H1 (cell line): ENCODE results near the gene KRT80. TPM values are rescaled to one million over a fixed set of nuclear protein-coding genes. Genes with fewer than 3 reads are reported as not detected.

Source experiments
- CTCF ChIA-PET: fragments of 300-600 bp; sonication (Branson Sonifier 250); formaldehyde crosslinking; loops from one replicate; lab custom pipeline; 2021; ENCODE audit not compliant: partially characterized antibody; lab: Charles Lee
- POLR2A ChIA-PET: fragments of 300-600 bp; sonication (Branson Sonifier 250); formaldehyde crosslinking; loops from one replicate; lab custom pipeline; 2021; ENCODE audit warnings: inconsistent platforms; ENCODE audit not compliant: partially characterized antibody; lab: Charles Lee
- DNase-seq, 2 experiments: peaks; one replicate each; pipeline versions ENCODE4 v3.0.0 to v3.0.0-alpha.2; 2010 to 2022; ENCODE audit warnings: low spot score in 2 of 2, low read depth in 1 of 2, mixed read lengths in 1 of 2
- FAIRE-seq: peaks from 2 replicates; lab custom pipeline; 2011; peaks lifted over from hg19 to GRCh38; lab: Jason Lieb, UNC
- H2AFZ ChIP-seq: 2 replicates; pipeline ENCODE4 v1.8.1; 2012; ENCODE audit warnings: low read length, inconsistent platforms
- H2AK5ac ChIP-seq: 2 replicates; pipeline ENCODE4 v1.6.1; 2013; ENCODE audit warnings: low read depth, low read length
- H2BK120ac ChIP-seq: replicated peaks from 2 replicates; pipeline ENCODE3; 2013; ENCODE audit warnings: low read depth, low read length, inconsistent platforms
- H2BK12ac ChIP-seq: 2 replicates; pipeline ENCODE4 v1.6.1; 2013; ENCODE audit warnings: low read depth, low read length
- H2BK15ac ChIP-seq: 2 replicates; pipeline ENCODE4 v1.6.1; 2013; ENCODE audit warnings: low read length
- H2BK20ac ChIP-seq: 2 replicates; pipeline ENCODE4 v1.6.1; 2013; ENCODE audit warnings: low read length
- H2BK5ac ChIP-seq: 2 replicates; pipeline ENCODE4 v1.6.1; 2013; ENCODE audit warnings: low read depth, low read length
- H3K14ac ChIP-seq: 2 replicates; pipeline ENCODE4 v1.6.1; 2013; ENCODE audit warnings: inconsistent platforms; ENCODE audit not compliant: insufficient read length
- H3K18ac ChIP-seq: 2 replicates; pipeline ENCODE4 v1.6.1; 2013; ENCODE audit warnings: low read length; ENCODE audit errors: extremely low read depth
- H3K23ac ChIP-seq: 2 replicates; pipeline ENCODE4 v1.6.1; 2013; ENCODE audit warnings: inconsistent platforms; ENCODE audit not compliant: insufficient read length
- H3K23me2 ChIP-seq: 2 replicates; pipeline ENCODE4 v1.6.1; 2013; ENCODE audit warnings: low read depth, low read length
- H3K27ac ChIP-seq: 2 replicates; pipeline ENCODE4 v1.6.1; 2011; ENCODE audit warnings: low read depth, low read length, inconsistent platforms
- H3K27me3 ChIP-seq, 4 experiments: replicated peaks in 1 of 4; 1 replicate in 1 of 4; 2 replicates in 3 of 4; pipeline versions ENCODE4 v1.6.1 to v1.8.1; 2011 to 2013; ENCODE audit warnings: low read length in 3 of 4, mild to moderate bottlenecking in 3 of 4, inconsistent platforms in 2 of 4, mixed read lengths in 2 of 4, moderate library complexity in 1 of 4; ENCODE audit not compliant: control insufficient read depth in 3 of 4, insufficient read depth in 3 of 4; ENCODE audit errors: extremely low read depth in 1 of 4
- H3K36me3 ChIP-seq, 4 experiments: 2 replicates each; pipeline versions ENCODE4 v1.6.1 to v1.8.1; 2011 to 2013; ENCODE audit warnings: mild to moderate bottlenecking in 4 of 4, low read length in 3 of 4, moderate library complexity in 2 of 4, control low read depth in 1 of 4, inconsistent platforms in 1 of 4; ENCODE audit not compliant: insufficient read depth in 4 of 4, control insufficient read depth in 2 of 4
- H3K4ac ChIP-seq: replicated peaks from 2 replicates; pipeline ENCODE3; 2013; ENCODE audit warnings: low read length, low read depth, mixed read lengths, inconsistent platforms; ENCODE audit not compliant: insufficient read length
- H3K4me1 ChIP-seq, 4 experiments: replicated peaks in 1 of 4; 1 replicate in 1 of 4; 2 replicates in 3 of 4; pipeline versions ENCODE4 v1.6.1 to v1.8.1; 2011 to 2013; ENCODE audit warnings: low read length in 3 of 4, inconsistent platforms in 2 of 4, mixed read lengths in 1 of 4; ENCODE audit not compliant: insufficient read depth in 4 of 4, control insufficient read depth in 3 of 4
- H3K4me2 ChIP-seq, 2 experiments: 2 replicates each; pipeline versions ENCODE4 v1.6.1 to v1.8.1; 2011 to 2013; ENCODE audit warnings: low read depth in 2 of 2, low read length in 2 of 2, control low read depth in 1 of 2, inconsistent platforms in 1 of 2, mild to moderate bottlenecking in 1 of 2; ENCODE audit not compliant: insufficient read depth in 1 of 2
- H3K4me3 ChIP-seq, 4 experiments: fragments of 200-600, 300-600 bp in 1 of 4; sonication (generic), shearing (Covaris generic), sonication (Bioruptor Twin) in 1 of 4; 2 replicates each; pipeline versions ENCODE4 v1.5.1 to v1.8.1; 2011 to 2016; ENCODE audit warnings: low read length in 4 of 4, low read depth in 3 of 4, control low read depth in 2 of 4, inconsistent platforms in 2 of 4, mild to moderate bottlenecking in 2 of 4, mixed read lengths in 1 of 4, moderate library complexity in 1 of 4; ENCODE audit not compliant: insufficient read depth in 2 of 4; ENCODE audit errors: extremely low read depth in 1 of 4
- H3K56ac ChIP-seq: replicated peaks from 2 replicates; pipeline ENCODE3; 2013; ENCODE audit warnings: low read depth, mild to moderate bottlenecking, mixed read lengths, low read length, inconsistent platforms; ENCODE audit not compliant: insufficient read length
- H3K79me1 ChIP-seq: 2 replicates; pipeline ENCODE4 v1.6.1; 2013; ENCODE audit warnings: low read depth, low read length, control low read depth
- H3K79me2 ChIP-seq, 2 experiments: 2 replicates each; pipeline versions ENCODE4 v1.6.1 to v1.8.1; 2012 to 2013; ENCODE audit warnings: low read length in 2 of 2, mild to moderate bottlenecking in 2 of 2, inconsistent platforms in 1 of 2; ENCODE audit not compliant: insufficient read depth in 2 of 2, control insufficient read depth in 1 of 2
- H3K9ac ChIP-seq, 4 experiments: replicated peaks in 1 of 4; 1 replicate in 1 of 4; 2 replicates in 3 of 4; pipeline versions ENCODE4 v1.6.1 to v1.8.1; 2011 to 2013; ENCODE audit warnings: low read depth in 3 of 4, low read length in 3 of 4, control low read depth in 2 of 4, mild to moderate bottlenecking in 2 of 4, moderate library complexity in 2 of 4, inconsistent platforms in 1 of 4; ENCODE audit errors: extremely low read depth in 1 of 4
- H3K9me3 ChIP-seq, 2 experiments: 2 replicates each; pipeline versions ENCODE4 v1.6.1 to v1.8.1; 2012 to 2013; ENCODE audit warnings: mild to moderate bottlenecking in 2 of 2, moderate library complexity in 2 of 2, control low read depth in 1 of 2, inconsistent platforms in 1 of 2, low read depth in 1 of 2, low read length in 1 of 2, mixed read lengths in 1 of 2; ENCODE audit not compliant: insufficient read depth in 2 of 2
- H4K20me1 ChIP-seq, 2 experiments: replicated peaks in 1 of 2; 2 replicates each; pipeline versions ENCODE3 to v1.8.1; 2011 to 2013; ENCODE audit warnings: inconsistent platforms in 2 of 2, low read length in 2 of 2, mild to moderate bottlenecking in 1 of 2; ENCODE audit not compliant: insufficient read depth in 2 of 2, control insufficient read depth in 1 of 2
- H4K5ac ChIP-seq: 2 replicates; pipeline ENCODE4 v1.6.1; 2013; ENCODE audit warnings: low read length, low read depth, mixed read lengths, inconsistent platforms; ENCODE audit not compliant: insufficient read length
- H4K8ac ChIP-seq: 2 replicates; pipeline ENCODE4 v1.8.0; 2013; ENCODE audit warnings: mild to moderate bottlenecking, moderate library complexity, low read length, inconsistent platforms; ENCODE audit not compliant: insufficient read depth; ENCODE audit errors: extremely low read depth
- H4K91ac ChIP-seq: replicated peaks from 2 replicates; pipeline ENCODE3; 2013; ENCODE audit warnings: low read length, mixed read lengths, inconsistent platforms; ENCODE audit not compliant: insufficient read length
- BCL11A ChIP-seq, 2 experiments: IDR thresholded peaks; one replicate each; pipeline ENCODE4 v1.6.1; 2011; ENCODE audit warnings: low read depth in 2 of 2, low read length in 2 of 2, mild to moderate bottlenecking in 2 of 2
- EP300 ChIP-seq, 2 experiments: IDR thresholded peaks; 1 replicate in 1 of 2; 2 replicates in 1 of 2; pipeline ENCODE4 v1.6.1; 2011 to 2012; ENCODE audit warnings: low read depth in 2 of 2, low read length in 2 of 2, mild to moderate bottlenecking in 2 of 2, borderline replicate concordance in 1 of 2, inconsistent platforms in 1 of 2, moderate library complexity in 1 of 2
- MAX ChIP-seq: IDR thresholded peaks from 2 replicates; pipeline ENCODE4 v1.6.1; 2012; ENCODE audit warnings: inconsistent platforms
- WGBS, 2 experiments: shearing (Covaris generic) in 1 of 2; methylation state at CpG; one replicate each; pipeline versions ENCODE4 v1.1.6 to v1.1.7; 2013 to 2015; ENCODE audit warnings: low lambda C conversion rate in 2 of 2, mixed read lengths in 2 of 2, inconsistent platforms in 1 of 2, low coverage in 1 of 2, missing lambda C conversion rate in 1 of 2; ENCODE audit not compliant: insufficient replicate concordance in 2 of 2, insufficient coverage in 1 of 2, insufficient read length in 1 of 2; ENCODE audit errors: extremely low coverage in 1 of 2, missing lambda C conversion rate in 1 of 2; 5-methylcytosine and 5-hydroxymethylcytosine counted together
- polyA plus RNA-seq, 7 experiments: library from polyadenylated mRNA; depleted of rRNA in 3 of 7; stranded (reverse) in 5 of 7; unstranded in 2 of 7; fragments of >200 nt in 5 of 7; fragments of 200-250 nt in 2 of 7; gene quantifications; 1 replicate in 5 of 7; 2 replicates in 1 of 7; 4 replicates in 1 of 7; pipeline versions ENCODE4 v1.2.1 to v1.2.3, GENCODE V29; 2011 to 2013; ENCODE audit warnings: missing spikeins in 2 of 7, mixed read lengths in 2 of 7
- total RNA-seq: library from RNA; stranded (reverse); fragmentation: NEBNext Ultra II Directional; extraction: Animal tissue kit (Norgen Biotek cat#: 25700); gene quantifications from 2 replicates; pipeline ENCODE4 v1.2.1, GENCODE V29; 2021

Gene KRT80
- total and polyA plus RNA-seq, 2 of the 8 experiments (the other 6 are each of a cell fraction or from before 2014, with no cell fraction given): 0.05 TPM; not detected in 1

DNA sequence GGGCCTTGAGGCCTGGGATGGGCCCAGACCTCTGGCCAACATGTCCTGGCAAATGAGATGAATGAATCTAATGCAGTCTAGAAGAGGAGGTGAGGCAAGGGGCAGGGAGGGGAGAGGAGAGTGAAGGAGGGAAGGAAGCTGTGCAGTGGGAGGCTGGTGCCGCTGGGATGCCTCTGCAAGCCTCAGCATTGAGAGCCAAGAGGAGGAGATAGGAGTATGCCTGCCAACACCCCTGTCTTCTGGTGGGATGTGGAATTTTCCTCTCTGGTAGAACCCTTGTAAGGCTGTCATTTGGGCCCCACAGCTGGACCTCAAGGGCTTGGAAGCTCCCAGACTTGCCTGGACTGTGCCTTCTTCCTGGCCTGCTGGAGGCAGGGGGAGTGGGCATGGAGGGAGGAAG is 21.9 kb downstream of the KRT80 start:
- FAIRE-seq (no peak), DNase-seq (no peak)
- Histone ChIP-seq H3K79me1 (no peaks in the 10 kb centered on the region), H4K20me1 (no peaks in the 10 kb centered on the region), H2BK15ac (no peak overlapping the region), H3K79me2 (no peaks in the 10 kb centered on the region), H4K91ac (no peak overlapping the region), H4K5ac (no peak overlapping the region), H3K4me3 (no peak overlapping the region), H3K23ac (no peak overlapping the region), H3K36me3 (no peaks in the 10 kb centered on the region), H3K27ac (no peak overlapping the region), H3K4me1 (peaks cover 0 to 3% (median 0%) of the 10 kb centered on the region in 4 experiments; a peak in 1 of 7 replicates), H3K18ac (no peak overlapping the region), H2BK20ac (no peak overlapping the region), H2BK12ac (no peak overlapping the region), H3K4me2 (no peak overlapping the region), H3K9me3 (no peaks in the 10 kb centered on the region), H3K23me2 (no peaks in the 10 kb centered on the region), H4K8ac (0 out of 2 replicates have a peak overlapping the region, but pooled peaks have one; percentile 29), H2AFZ (no peak overlapping the region), H3K56ac (no peak overlapping the region), H2AK5ac (no peak overlapping the region), H3K9ac (no peak overlapping the region), H2BK120ac (no peak overlapping the region), H2BK5ac (no peak overlapping the region), H3K14ac (no peak overlapping the region), H3K27me3 (no peaks in the 10 kb centered on the region), H3K4ac (no peak overlapping the region)
- CTCF ChIA-PET: interaction anchor here (0.7 to 16.8 kb wide), 12 partner anchors 11 to 152 kb away, joined by 3 to 108 read pairs (median 4); partner anchors contain the start of genes KRT80 and KRT83
- TF ChIP-seq MAX (no peak), BCL11A (IDR thresholded peaks at IDR 0.05; ENCODE audit: low read depth in 2 of 2, low read length in 2 of 2) (no peak), EP300 (IDR thresholded peaks at IDR 0.05; ENCODE audit: borderline replicate concordance in 1 of 2, low read depth in 2 of 2, low read length in 2 of 2) (no peak)
- POLR2A ChIA-PET: no interaction called here
- WGBS, 2 experiments: 86% methylated on average over 1 of the region's 1 CpG; no CpG with 5 or more reads in 1 of the 2 experiments
